ENCODE data around the gene MAP2K5.

Gene MAP2K5

DNA sequence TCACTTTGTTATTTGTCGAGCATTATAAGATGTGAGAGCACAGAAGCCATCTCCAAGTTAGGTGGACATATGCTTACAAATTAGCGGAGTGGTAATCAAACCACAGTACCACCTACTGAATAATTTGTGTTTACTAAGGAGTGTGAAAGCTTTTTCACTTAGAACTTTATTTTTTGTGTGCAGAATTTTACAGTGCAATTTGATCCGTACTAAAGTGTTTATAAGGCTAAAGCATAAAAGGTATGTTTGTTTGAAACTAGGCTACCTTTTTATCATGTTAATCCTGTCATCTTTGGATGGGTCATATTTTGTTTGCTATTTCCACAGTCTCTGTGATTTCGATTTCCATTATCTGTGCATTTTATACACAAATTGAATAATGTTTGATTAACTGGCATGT lies 37.5 kb downstream of the MAP2K5 start (continued):
- TF ChIP-seq INSM2 (tag by site-specific recombination; IDR thresholded peaks at IDR 0.05) (no peak), ZNF133 (tag by site-specific recombination; IDR thresholded peaks at IDR 0.05) (no peak), ZNF518A (tag by site-specific recombination; conservative IDR thresholded peaks at IDR 0.05; ENCODE audit: low read depth) (no peak), HOXC10 (CRISPR knock-in tag; IDR thresholded peaks at IDR 0.05) (no peak), KLF17 (tag by site-specific recombination; IDR thresholded peaks at IDR 0.05) (no peak), PRDM2 (tag by site-specific recombination; IDR thresholded peaks at IDR 0.05; ENCODE audit: borderline replicate concordance) (no peak), ZNF571 (tag by site-specific recombination; IDR thresholded peaks at IDR 0.05) (no peak), ZNF324 (tag by site-specific recombination; IDR thresholded peaks at IDR 0.05) (no peak), ZXDB (tag by site-specific recombination; IDR thresholded peaks at IDR 0.05) (no peak), ZNF2 (tag by site-specific recombination; IDR thresholded peaks at IDR 0.05) (no peak), ZNF335 (tag by site-specific recombination; conservative IDR thresholded peaks at IDR 0.05) (no peak), ZNF221 (tag by site-specific recombination; IDR thresholded peaks at IDR 0.05; ENCODE audit: borderline replicate concordance) (no peak), WT1 (tag by site-specific recombination; IDR thresholded peaks at IDR 0.05) (peak; percentile 52; the same call in 1 of the 2 replicates), YY1 (tag by site-specific recombination; IDR thresholded peaks at IDR 0.05) (no peak), ZNF843 (tag by site-specific recombination; IDR thresholded peaks at IDR 0.05) (peak; percentile 83), ZNF121 (tag by site-specific recombination; IDR thresholded peaks at IDR 0.05) (no peak), ZNF529 (tag by site-specific recombination; IDR thresholded peaks at IDR 0.05; ENCODE audit: insufficient replicate concordance) (no peak), ZNF19 (tag by site-specific recombination; IDR thresholded peaks at IDR 0.05; ENCODE audit: low read depth) (no peak), OSR2 (tag by site-specific recombination; IDR thresholded peaks at IDR 0.05) (peak; percentile 93), ZNF777 (tag by site-specific recombination; IDR thresholded peaks at IDR 0.05; ENCODE audit: borderline replicate concordance) (no peak), ZFP37 (tag by site-specific recombination; IDR thresholded peaks at IDR 0.05) (no peak), ZEB2 (tag by site-specific recombination; IDR thresholded peaks at IDR 0.05) (no peak), EGR2 (tag by site-specific recombination; IDR thresholded peaks at IDR 0.05; ENCODE audit: low read depth) (no peak)
- TF ChIP-seq, protein P1, sequence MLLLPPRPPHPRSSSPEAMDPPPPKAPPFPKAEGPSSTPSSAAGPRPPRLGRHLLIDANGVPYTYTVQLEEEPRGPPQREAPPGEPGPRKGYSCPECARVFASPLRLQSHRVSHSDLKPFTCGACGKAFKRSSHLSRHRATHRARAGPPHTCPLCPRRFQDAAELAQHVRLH (tag by site-specific recombination; IDR thresholded peaks at IDR 0.05), result no peak
- TF ChIP-seq, protein P2, sequence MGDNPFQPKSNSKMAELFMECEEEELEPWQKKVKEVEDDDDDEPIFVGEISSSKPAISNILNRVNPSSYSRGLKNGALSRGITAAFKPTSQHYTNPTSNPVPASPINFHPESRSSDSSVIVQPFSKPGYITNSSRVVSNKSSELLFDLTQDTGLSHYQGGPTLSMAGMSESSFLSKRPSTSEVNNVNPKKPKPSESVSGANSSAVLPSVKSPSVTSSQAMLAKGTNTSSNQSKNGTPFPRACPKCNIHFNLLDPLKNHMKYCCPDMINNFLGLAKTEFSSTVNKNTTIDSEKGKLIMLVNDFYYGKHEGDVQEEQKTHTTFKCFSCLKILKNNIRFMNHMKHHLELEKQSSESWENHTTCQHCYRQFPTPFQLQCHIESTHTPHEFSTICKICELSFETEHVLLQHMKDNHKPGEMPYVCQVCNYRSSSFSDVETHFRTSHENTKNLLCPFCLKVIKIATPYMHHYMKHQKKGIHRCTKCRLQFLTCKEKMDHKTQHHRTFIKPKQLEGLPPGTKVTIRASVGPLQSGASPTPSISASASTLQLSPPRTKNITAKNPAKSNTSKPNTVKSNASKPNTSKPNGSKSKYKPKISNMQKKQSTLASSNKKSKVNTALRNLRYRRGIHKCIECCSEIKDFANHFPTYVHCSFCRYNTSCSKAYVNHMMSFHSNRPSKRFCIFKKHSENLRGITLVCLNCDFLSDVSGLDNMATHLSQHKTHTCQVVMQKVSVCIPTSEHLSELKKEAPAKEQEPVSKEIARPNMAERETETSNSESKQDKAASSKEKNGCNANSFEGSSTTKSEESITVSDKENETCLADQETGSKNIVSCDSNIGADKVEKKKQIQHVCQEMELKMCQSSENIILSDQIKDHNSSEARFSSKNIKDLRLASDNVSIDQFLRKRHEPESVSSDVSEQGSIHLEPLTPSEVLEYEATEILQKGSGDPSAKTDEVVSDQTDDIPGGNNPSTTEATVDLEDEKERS (tag by site-specific recombination; IDR thresholded peaks at IDR 0.05), result no peak
